ENCODE measurements around the gene MGRN1. TPM values are rescaled to one million over a fixed set of nuclear protein-coding genes. Genes with fewer than 3 reads are reported as not detected.

The MGRN1 gene
- total and polyA plus RNA-seq, 2 experiments from 2014 or later = 47.2 to 66.6 TPM

GRCh38 chr16:4583906-4584305 lies 40.7 kb upstream of the MGRN1 start:
- Histone ChIP-seq H3K27ac (no peak overlapping the region), H3K9me3 (ENCODE audit: low read depth) (no peaks in the 10 kb centered on the region)
- DNase-seq (ENCODE audit: low read depth in 1 of 2, low spot score in 1 of 2) = no peak

GRCh38 chr16:4586291-4586690 lies 38.3 kb upstream of the MGRN1 start:
- no peak overlapping the region for H3K27ac ChIP-seq
- H3K27me3 ChIP-seq = no peaks in the 10 kb centered on the region
- H3K4me3 ChIP-seq = no peak overlapping the region
- DNase-seq (ENCODE audit: low read depth in 1 of 2, low spot score in 1 of 2) = no peak
- H3K36me3 ChIP-seq = no peaks in the 10 kb centered on the region
- H3K4me1 ChIP-seq (ENCODE audit: low read depth) = no peaks in the 10 kb centered on the region
- no peaks in the 10 kb centered on the region for H3K9me3 ChIP-seq (ENCODE audit: low read depth)
- no peak for TF ChIP-seq CTCF (IDR thresholded peaks at IDR 0.05; ENCODE audit: low read depth, low read length)

More at GRCh38 chr16:4583906-4584305, 40.7 kb upstream of the MGRN1 start:
- no peaks in the 10 kb centered on the region for H3K4me1 ChIP-seq (ENCODE audit: low read depth)
- TF ChIP-seq CTCF (IDR thresholded peaks at IDR 0.05; ENCODE audit: low read depth, low read length) = no peak
- H3K4me3 ChIP-seq = no peak overlapping the region
- H3K36me3 ChIP-seq = no peaks in the 10 kb centered on the region
- no peaks in the 10 kb centered on the region for H3K27me3 ChIP-seq

GRCh38 chr16:4588386-4588785 lies 36.2 kb upstream of the MGRN1 start:
- Histone ChIP-seq H3K9me3 (ENCODE audit: low read depth) (no peaks in the 10 kb centered on the region), H3K27me3 (no peaks in the 10 kb centered on the region), H3K4me1 (ENCODE audit: low read depth) (no peaks in the 10 kb centered on the region), H3K27ac (no peak overlapping the region), H3K4me3 (no peak overlapping the region), H3K36me3 (no peaks in the 10 kb centered on the region)
- no peak for DNase-seq (ENCODE audit: low read depth in 1 of 2, low spot score in 1 of 2)
- no peak for TF ChIP-seq CTCF (IDR thresholded peaks at IDR 0.05; ENCODE audit: low read depth, low read length)

GRCh38 chr16:4588961-4589360 lies 35.7 kb upstream of the MGRN1 start:
- no peak overlapping the region for H3K27ac ChIP-seq
- no peak for TF ChIP-seq CTCF (IDR thresholded peaks at IDR 0.05; ENCODE audit: low read depth, low read length)
- no peaks in the 10 kb centered on the region for H3K27me3 ChIP-seq
- H3K4me3 ChIP-seq = no peak overlapping the region
- no peak for DNase-seq (ENCODE audit: low read depth in 1 of 2, low spot score in 1 of 2)
- H3K4me1 ChIP-seq (ENCODE audit: low read depth) = no peaks in the 10 kb centered on the region
- no peaks in the 10 kb centered on the region for H3K9me3 ChIP-seq (ENCODE audit: low read depth)
- no peaks in the 10 kb centered on the region for H3K36me3 ChIP-seq

- Histone ChIP-seq H3K27ac (no peak overlapping the region), H3K36me3 (no peaks in the 10 kb centered on the region), H3K9me3 (ENCODE audit: low read depth) (no peaks in the 10 kb centered on the region), H3K4me1 (ENCODE audit: low read depth) (no peaks in the 10 kb centered on the region), H3K4me3 (no peak overlapping the region), H3K27me3 (no peaks in the 10 kb centered on the region)
- DNase-seq (ENCODE audit: low read depth in 1 of 2, low spot score in 1 of 2) = no peak
- no peak for TF ChIP-seq CTCF (IDR thresholded peaks at IDR 0.05; ENCODE audit: low read depth, low read length)
These were observed 33.4 kb upstream of the MGRN1 start for GRCh38 chr16:4591191-4591590.

All from cardiac muscle cell (in vitro differentiated cells and primary cell).